ENCODE measurements around the gene TRANK1.

GRCh38 chr3:36890261-36890660 is 54.6 kb downstream of the TRANK1 start:
- no peak for TF ChIP-seq POLR2AphosphoS5 (IDR thresholded peaks at IDR 0.05)
- no peak for TF ChIP-seq CTCF (IDR thresholded peaks at IDR 0.05)

Measured in prostate gland (tissue), 2 donors.